CD14-positive monocyte (primary cell): ENCODE results near the gene MCHR2. TPM values are rescaled to one million over a fixed set of nuclear protein-coding genes. Genes with fewer than 3 reads are reported as not detected.

Source experiments
- DNase-seq, 3 donors: peaks; one replicate each; pipeline ENCODE4 v3.0.0-alpha.2; 2011 to 2022
- H2AFZ ChIP-seq: 2 replicates; pipeline ENCODE4 v1.6.0; 2012; ENCODE audit warnings: mild to moderate bottlenecking, low read depth, low read length, inconsistent platforms; ENCODE audit not compliant: insufficient read depth, poor library complexity, severe bottlenecking
- H3K27ac ChIP-seq, 2 donors: 1 replicate in 1 of 2; 2 replicates in 1 of 2; pipeline ENCODE4 v1.5.1; 2012 to 2013; ENCODE audit warnings: low read length in 2 of 2, control low read depth in 1 of 2, inconsistent platforms in 1 of 2, low read depth in 1 of 2, mild to moderate bottlenecking in 1 of 2
- H3K27me3 ChIP-seq, 2 donors: one replicate each; pipeline versions ENCODE4 v1.6.0 to v1.6.1; 2011 to 2013; ENCODE audit warnings: low read length in 2 of 2; ENCODE audit not compliant: control insufficient read depth in 2 of 2, insufficient read depth in 2 of 2
- H3K36me3 ChIP-seq, 2 donors: replicated peaks in 1 of 2; 1 replicate in 1 of 2; 2 replicates in 1 of 2; pipeline versions ENCODE4 v1.5.1 to v1.6.1; 2012 to 2013; ENCODE audit warnings: low read length in 2 of 2, control low read depth in 1 of 2, inconsistent platforms in 1 of 2, mild to moderate bottlenecking in 1 of 2; ENCODE audit not compliant: insufficient read depth in 2 of 2, control insufficient read depth in 1 of 2
- H3K4me1 ChIP-seq, 2 donors: 1 replicate in 1 of 2; 2 replicates in 1 of 2; pipeline versions ENCODE4 v1.5.1 to v1.6.1; 2012 to 2013; ENCODE audit warnings: low read length in 2 of 2, control low read depth in 1 of 2, inconsistent platforms in 1 of 2, mild to moderate bottlenecking in 1 of 2, moderate library complexity in 1 of 2; ENCODE audit not compliant: insufficient read depth in 2 of 2, control insufficient read depth in 1 of 2
- H3K4me2 ChIP-seq: replicated peaks from 2 replicates; pipeline ENCODE3; 2012; ENCODE audit warnings: low read length, moderate library complexity, mild to moderate bottlenecking; ENCODE audit not compliant: poor library complexity, severe bottlenecking; ENCODE audit errors: extremely low read depth
- H3K4me3 ChIP-seq, 3 experiments: fragments of 200-600 bp in 1 of 3; sonication (generic) in 1 of 3; replicated peaks in 1 of 3; 1 replicate in 2 of 3; 2 replicates in 1 of 3; pipeline ENCODE4 v1.5.1; 2011 to 2013; ENCODE audit warnings: low read length in 3 of 3, mild to moderate bottlenecking in 3 of 3, control low read depth in 2 of 3, low read depth in 2 of 3, inconsistent platforms in 1 of 3, moderate library complexity in 1 of 3
- H3K79me2 ChIP-seq: 2 replicates; pipeline ENCODE4 v1.6.0; 2012; ENCODE audit warnings: mild to moderate bottlenecking, control low read depth, inconsistent platforms, low read length, moderate library complexity; ENCODE audit not compliant: insufficient read depth
- H3K9ac ChIP-seq: 2 replicates; pipeline ENCODE4 v1.6.0; 2017; ENCODE audit warnings: low read length, mild to moderate bottlenecking; ENCODE audit not compliant: insufficient read depth, poor library complexity, severe bottlenecking
- H3K9me3 ChIP-seq, 2 donors: replicated peaks in 1 of 2; 1 replicate in 1 of 2; 2 replicates in 1 of 2; pipeline versions ENCODE4 v1.5.1 to v1.6.1; 2012 to 2013; ENCODE audit warnings: low read length in 2 of 2, control low read depth in 1 of 2; ENCODE audit not compliant: control insufficient read depth in 1 of 2, insufficient read depth in 1 of 2
- H4K20me1 ChIP-seq: 2 replicates; pipeline ENCODE4 v1.6.0; 2012; ENCODE audit warnings: mild to moderate bottlenecking, low read length, control low read depth, moderate library complexity; ENCODE audit not compliant: insufficient read depth
- H3K27ac Mint-ChIP-seq, 7 donors: one replicate each; pipeline ENCODE4 v1.8.0; 2020; ENCODE audit warnings: mild to moderate bottlenecking in 7 of 7, mixed read lengths in 7 of 7, moderate library complexity in 6 of 7, inconsistent platforms in 2 of 7
- H3K27me3 Mint-ChIP-seq, 3 donors: one replicate each; pipeline ENCODE4 v1.8.0; 2021 to 2022; ENCODE audit warnings: low read depth in 3 of 3, mild to moderate bottlenecking in 3 of 3, mixed read lengths in 3 of 3, moderate library complexity in 3 of 3, inconsistent platforms in 1 of 3
- H3K36me3 Mint-ChIP-seq, 2 donors: one replicate each; pipeline ENCODE4 v1.8.0; 2020; ENCODE audit warnings: mixed read lengths in 2 of 2, inconsistent platforms in 1 of 2, mild to moderate bottlenecking in 1 of 2
- H3K4me1 Mint-ChIP-seq: one replicate; pipeline ENCODE4 v1.8.0; 2020; ENCODE audit warnings: mild to moderate bottlenecking, mixed read lengths
- H3K4me3 Mint-ChIP-seq, 2 donors: one replicate each; pipeline ENCODE4 v1.8.0; 2020; ENCODE audit warnings: mild to moderate bottlenecking in 2 of 2, mixed read lengths in 2 of 2, moderate library complexity in 1 of 2
- H3K9me3 Mint-ChIP-seq, 7 donors: one replicate each; pipeline ENCODE4 v1.8.0; 2020 to 2022; ENCODE audit warnings: mixed read lengths in 7 of 7, mild to moderate bottlenecking in 6 of 7, moderate library complexity in 6 of 7, inconsistent platforms in 2 of 7
- WGBS: methylation state at CpG from one replicate; pipeline ENCODE4 v1.1.5; 2013; ENCODE audit warnings: missing lambda C conversion rate; ENCODE audit not compliant: insufficient coverage; 5-methylcytosine and 5-hydroxymethylcytosine counted together
- intact Hi-C, 2 donors: fragments of 100-400 bp; cut with micrococcal nuclease; formaldehyde crosslinking; loops; one replicate each; pipeline versions ENCODE4 v1.15.0 to v1.15.1; 2023
- polyA plus RNA-seq, 3 donors: library from polyadenylated mRNA; depleted of rRNA in 1 of 3; unstranded in 2 of 3; stranded (reverse) in 1 of 3; fragments of 300-500 nt in 2 of 3; fragments of >200 nt in 1 of 3; fragmentation: Illumina TruSeq in 2 of 3; gene quantifications; 1 replicate in 2 of 3; 2 replicates in 1 of 3; pipeline ENCODE4 v1.2.3, GENCODE V29; 2012 to 2021
- TF ChIP-seq, protein P1 (sequence below): fragments of 200-600 bp; IDR thresholded peaks from one replicate; pipeline ENCODE4 v1.8.0; 2022; ENCODE audit warnings: antibody characterized with exemption, mild to moderate bottlenecking

Gene MCHR2
- polyA plus RNA-seq, 3 donors, result not detected

DNA sequence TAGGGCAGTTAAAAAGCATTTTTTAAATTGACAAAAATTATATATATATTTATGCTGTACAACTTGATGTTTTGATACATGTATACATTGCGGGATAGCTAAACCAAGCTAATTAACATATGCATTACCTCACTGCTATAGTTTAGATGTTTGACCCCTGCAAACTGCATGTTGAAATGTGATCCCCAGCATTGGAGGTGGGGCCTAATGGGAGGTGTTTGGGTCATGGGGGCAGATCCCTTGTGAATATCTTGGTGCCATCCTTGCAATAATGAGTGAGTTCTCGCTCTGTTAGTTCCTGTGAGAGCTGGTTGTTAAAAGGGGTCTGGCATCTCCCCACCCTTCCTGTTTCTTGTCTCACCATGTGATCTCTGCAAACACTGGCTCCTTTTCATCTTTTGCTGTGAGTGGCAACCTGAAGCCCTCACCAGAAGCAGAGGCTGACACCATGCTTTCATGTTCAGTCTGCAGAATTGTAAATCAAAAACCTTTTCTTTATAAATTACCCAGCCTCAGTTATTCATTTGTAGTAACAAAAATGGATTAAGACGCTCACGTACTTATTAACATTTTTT lies 111.8 kb downstream of the MCHR2 start:
- Mint-ChIP-seq H3K36me3 (no peaks in the 10 kb centered on the region), H3K27me3 (peaks cover 3 to 7% (median 5%) of the 10 kb centered on the region in 3 donors), H3K27ac (no peak overlapping the region), H3K9me3 (peaks cover 0 to 5% (median 0%) of the 10 kb centered on the region in 7 donors), H3K4me1 (no peaks in the 10 kb centered on the region), H3K4me3 (no peak overlapping the region)
- intact Hi-C loops, result no loop called here
- TF ChIP-seq, protein P1, sequence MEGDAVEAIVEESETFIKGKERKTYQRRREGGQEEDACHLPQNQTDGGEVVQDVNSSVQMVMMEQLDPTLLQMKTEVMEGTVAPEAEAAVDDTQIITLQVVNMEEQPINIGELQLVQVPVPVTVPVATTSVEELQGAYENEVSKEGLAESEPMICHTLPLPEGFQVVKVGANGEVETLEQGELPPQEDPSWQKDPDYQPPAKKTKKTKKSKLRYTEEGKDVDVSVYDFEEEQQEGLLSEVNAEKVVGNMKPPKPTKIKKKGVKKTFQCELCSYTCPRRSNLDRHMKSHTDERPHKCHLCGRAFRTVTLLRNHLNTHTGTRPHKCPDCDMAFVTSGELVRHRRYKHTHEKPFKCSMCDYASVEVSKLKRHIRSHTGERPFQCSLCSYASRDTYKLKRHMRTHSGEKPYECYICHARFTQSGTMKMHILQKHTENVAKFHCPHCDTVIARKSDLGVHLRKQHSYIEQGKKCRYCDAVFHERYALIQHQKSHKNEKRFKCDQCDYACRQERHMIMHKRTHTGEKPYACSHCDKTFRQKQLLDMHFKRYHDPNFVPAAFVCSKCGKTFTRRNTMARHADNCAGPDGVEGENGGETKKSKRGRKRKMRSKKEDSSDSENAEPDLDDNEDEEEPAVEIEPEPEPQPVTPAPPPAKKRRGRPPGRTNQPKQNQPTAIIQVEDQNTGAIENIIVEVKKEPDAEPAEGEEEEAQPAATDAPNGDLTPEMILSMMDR, result no peak
- Histone ChIP-seq H3K4me2 (no peak overlapping the region), H2AFZ (no peak overlapping the region), H3K4me1 (no peaks in the 10 kb centered on the region), H3K79me2 (no peaks in the 10 kb centered on the region), H4K20me1 (no peaks in the 10 kb centered on the region), H3K4me3 (no peak overlapping the region), H3K27me3 (no peaks in the 10 kb centered on the region), H3K9ac (no peak overlapping the region), H3K36me3 (no peaks in the 10 kb centered on the region), H3K9me3 (no peaks in the 10 kb centered on the region), H3K27ac (no peak overlapping the region)
- no CpG with 5 or more reads among the region's 4 CpGs for WGBS
- no peak for DNase-seq

DNA sequence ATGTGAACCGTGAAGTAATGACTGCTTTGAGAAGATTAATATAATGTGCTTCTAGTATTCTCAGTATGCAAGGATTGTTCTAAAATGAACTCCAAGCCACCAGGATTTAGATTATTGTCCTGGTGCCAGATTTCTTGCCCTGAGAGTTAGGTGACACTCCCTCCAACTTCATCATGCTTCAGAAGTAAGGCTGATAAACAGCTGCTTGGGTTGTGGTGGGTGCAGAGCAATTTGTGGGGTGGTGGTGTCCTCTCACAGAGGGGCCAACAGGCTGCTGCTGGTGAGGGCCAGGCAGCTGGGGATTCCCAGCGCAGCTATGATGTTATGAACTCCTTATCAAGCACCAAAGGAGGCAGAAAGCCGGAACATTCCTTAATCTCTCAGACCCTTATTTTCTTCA lies 114.6 kb downstream of the MCHR2 start:
- Mint-ChIP-seq H3K9me3 (peaks cover 0 to 3% (median 0%) of the 10 kb centered on the region in 7 donors), H3K4me3 (no peak overlapping the region), H3K27me3 (peaks cover 3 to 12% (median 3%) of the 10 kb centered on the region in 3 donors), H3K27ac (no peak overlapping the region), H3K36me3 (no peaks in the 10 kb centered on the region), H3K4me1 (no peaks in the 10 kb centered on the region)
- H4K20me1 ChIP-seq, result no peaks in the 10 kb centered on the region
- no peak overlapping the region for H2AFZ ChIP-seq
- no peaks in the 10 kb centered on the region for H3K27me3 ChIP-seq
- WGBS, result no CpG with 5 or more reads among the region's 3 CpGs
- intact Hi-C loops, result no loop called here
- no peak overlapping the region for H3K4me2 ChIP-seq
- H3K4me1 ChIP-seq, result no peaks in the 10 kb centered on the region
- no peaks in the 10 kb centered on the region for H3K79me2 ChIP-seq
- DNase-seq, result no peak
- no peaks in the 10 kb centered on the region for H3K9me3 ChIP-seq
- H3K36me3 ChIP-seq, result no peaks in the 10 kb centered on the region
- TF ChIP-seq, protein P1, result no peak
- H3K4me3 ChIP-seq, result no peak overlapping the region
- H3K9ac ChIP-seq, result no peak overlapping the region
- H3K27ac ChIP-seq, result no peak overlapping the region
